TTC549 (cell line): ENCODE measurements around the gene ADAMTS17.

Experiments
- FAIRE-seq: peaks from 2 replicates; lab custom pipeline; 2012; peaks lifted over from hg19 to GRCh38; lab: Jason Lieb, UNC

Gene ADAMTS17

DNA sequence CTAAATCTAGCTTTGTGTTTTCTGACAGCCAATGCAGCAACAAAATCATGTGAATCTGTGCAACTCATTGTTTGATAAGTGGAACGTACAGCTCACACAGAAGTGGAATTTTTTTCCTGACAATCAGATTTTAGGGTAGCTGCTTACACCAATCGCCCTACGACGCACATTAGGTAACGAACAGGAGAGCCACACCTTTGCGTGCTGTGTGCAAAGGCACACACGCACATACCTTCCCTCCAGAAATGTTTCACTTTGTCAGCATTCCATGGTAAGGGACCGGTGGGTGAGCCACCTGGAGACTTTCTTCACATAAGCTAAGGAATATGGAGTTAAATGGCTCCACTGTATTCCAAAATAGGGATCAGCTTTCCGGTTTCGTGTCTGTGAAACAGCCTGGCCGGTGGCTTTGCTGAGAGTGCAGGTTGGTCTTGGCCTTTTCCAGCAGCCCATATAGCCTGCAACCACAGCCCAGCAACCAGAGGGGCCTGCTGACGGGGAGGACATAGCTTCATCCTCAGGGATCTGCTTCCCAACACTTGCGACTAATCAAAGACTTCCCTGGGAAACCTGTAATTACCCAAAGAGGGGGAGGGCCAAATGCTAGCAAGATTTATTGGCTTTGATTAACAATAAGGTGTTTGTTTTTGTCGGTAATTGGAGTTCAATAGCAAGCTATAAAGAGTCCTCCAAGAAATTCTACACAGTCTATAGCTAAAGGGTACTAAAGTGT is 145.3 kb downstream of the ADAMTS17 start:
- no peak for FAIRE-seq

GRCh38 chr15:100194996-100195395 is 146.8 kb downstream of the ADAMTS17 start:
- no peak for FAIRE-seq

GRCh38 chr15:100193277-100193860 is 148.4 kb downstream of the ADAMTS17 start:
- FAIRE-seq: no peak

GRCh38 chr15:100192097-100193080 is 149.4 kb downstream of the ADAMTS17 start:
- no peak for FAIRE-seq

GRCh38 chr15:100191161-100191560 is 150.6 kb downstream of the ADAMTS17 start:
- no peak for FAIRE-seq

DNA sequence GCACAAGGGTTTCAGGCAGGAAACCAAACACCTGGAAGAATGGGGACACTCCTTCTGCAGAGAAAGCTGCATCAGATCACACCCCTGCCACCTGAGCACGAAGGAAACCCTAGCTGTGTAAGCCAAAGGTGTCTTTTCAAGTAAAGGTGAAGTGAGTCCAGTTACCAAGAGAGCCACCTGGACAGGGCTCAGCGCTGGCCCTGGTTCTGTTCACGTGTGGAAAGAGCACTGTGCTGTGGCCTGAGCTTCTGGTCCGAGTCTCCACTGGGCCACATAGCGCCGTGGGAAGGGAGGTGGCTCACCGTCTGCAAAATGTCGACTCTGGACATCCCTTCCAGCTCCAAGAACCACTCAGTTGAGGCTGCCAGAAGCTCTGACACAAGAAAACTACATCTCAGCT is 151.1 kb downstream of the ADAMTS17 start:
- no peak for FAIRE-seq

DNA sequence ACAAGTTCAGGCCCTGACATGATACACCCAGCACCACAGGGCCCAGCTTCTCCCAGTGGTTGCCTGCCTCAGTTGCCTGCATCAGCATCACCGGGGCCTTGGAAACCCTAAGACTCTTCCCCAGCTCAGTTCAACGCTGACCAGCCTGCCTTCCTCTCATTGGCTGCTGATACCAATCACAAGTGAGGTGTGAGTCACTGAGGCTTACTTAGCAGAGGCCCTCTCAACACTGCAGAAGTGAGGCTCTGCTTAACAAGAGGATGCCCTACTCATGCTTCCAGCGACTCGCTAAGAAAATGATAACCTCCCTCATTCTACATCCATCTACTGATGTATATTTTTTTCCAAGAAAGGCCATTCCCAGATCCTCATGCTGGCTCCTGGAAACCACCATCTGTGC is 151.9 kb downstream of the ADAMTS17 start:
- no peak for FAIRE-seq

- no peak for FAIRE-seq
Measured at GRCh38 chr15:100189319-100189718, 152.5 kb downstream of the ADAMTS17 start.

DNA sequence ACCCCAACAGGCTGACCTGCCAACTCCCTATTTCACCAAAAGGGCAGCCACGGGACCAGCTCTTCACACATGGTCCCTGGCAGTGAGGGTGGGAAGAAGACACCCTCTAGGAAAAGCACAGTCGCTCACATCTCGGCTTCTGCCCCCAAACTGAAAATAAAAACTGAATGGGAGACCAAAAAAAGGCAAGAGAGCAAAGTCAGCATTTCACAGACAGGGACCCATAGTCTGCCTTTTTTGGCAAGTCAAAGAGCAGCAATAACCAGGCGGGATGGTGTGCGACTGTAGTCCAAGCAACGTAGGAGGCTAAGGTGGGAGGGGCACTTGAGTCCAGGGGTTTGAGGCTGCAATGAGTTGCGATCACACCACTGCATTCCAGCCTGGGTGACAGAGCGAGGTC is 154.1 kb downstream of the ADAMTS17 start:
- FAIRE-seq: no peak

DNA sequence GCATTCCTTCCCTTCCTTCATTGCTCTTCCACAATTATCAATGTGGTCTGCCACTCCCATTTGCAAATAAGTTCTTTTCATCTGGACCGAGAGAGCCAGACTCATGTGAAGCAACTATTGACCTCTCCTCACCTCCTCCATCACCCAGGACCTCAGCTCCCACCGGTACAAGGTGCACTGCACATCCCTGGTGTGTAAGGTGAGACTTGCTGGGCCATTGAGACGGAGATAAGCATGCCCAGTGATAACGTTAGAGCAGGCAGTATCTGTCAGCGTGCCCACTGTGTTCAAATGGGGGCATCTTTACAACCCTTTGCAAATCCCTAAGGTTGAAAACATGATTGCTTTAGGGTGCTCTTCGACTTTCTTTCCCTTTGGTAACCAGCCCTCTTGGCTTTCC is 154.8 kb downstream of the ADAMTS17 start:
- FAIRE-seq: no peak

- no peak for FAIRE-seq
Measured at GRCh38 chr15:100186366-100186765, 155.4 kb downstream of the ADAMTS17 start.

GRCh38 chr15:100183921-100184495 is 157.8 kb downstream of the ADAMTS17 start:
- no peak for FAIRE-seq

GRCh38 chr15:100180921-100181320 is 160.9 kb downstream of the ADAMTS17 start:
- no peak for FAIRE-seq

- FAIRE-seq: no peak
Measured at GRCh38 chr15:100175406-100176114, 166.2 kb downstream of the ADAMTS17 start.

GRCh38 chr15:100174904-100175275 is 166.9 kb downstream of the ADAMTS17 start:
- no peak for FAIRE-seq

GRCh38 chr15:100174159-100174903 is 167.4 kb downstream of the ADAMTS17 start:
- no peak for FAIRE-seq

DNA sequence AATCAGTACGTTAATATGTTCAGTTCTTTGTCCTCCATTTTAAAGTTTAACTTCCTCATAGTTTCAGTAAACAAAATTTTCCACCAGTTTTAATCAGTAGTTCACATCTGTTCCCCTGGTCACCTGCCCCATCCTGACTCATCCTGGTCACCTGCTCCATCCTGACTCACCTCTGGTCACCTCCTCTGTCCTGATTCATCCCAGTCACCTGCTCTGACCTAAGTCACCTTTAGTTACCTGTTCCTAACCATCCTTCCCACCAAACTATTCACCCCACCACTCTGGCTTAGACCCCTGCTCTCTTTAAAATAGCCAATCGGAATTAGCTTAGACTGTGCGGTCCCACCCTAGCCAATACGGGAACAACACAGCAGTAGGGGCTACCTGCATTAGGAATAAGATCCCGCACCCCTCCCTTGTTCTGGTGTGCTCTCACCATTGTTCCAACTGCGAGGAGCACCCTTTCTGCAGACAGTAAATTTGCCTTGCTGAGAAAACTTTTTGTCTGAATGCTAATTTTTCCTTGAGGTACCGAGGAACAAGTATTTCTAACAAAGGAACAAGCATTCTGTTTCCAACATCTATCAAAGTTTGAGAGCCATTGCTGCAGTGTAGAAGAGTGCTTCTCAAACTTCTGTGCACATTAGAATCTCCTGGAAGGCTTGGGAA is 169.3 kb downstream of the ADAMTS17 start:
- no peak for FAIRE-seq

DNA sequence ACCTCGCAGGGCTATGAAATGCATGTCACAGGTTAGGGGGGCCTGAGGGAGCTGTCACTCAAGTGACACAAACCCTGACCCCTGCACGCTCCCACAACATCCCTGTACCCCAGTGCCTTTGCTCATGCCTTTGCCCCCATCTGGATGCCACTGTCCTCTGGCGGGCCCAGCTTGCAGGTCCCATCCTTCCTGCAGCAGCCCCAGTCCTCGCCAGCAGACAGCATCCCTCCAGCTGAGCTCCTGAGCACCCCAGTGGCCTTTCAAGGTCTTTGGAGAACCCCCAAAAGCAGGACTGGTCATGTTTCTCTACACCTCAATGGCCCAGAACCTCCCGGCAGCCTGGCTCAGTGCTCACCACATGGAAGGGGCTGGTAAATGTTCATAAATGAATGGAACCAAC is 170.4 kb downstream of the ADAMTS17 start:
- no peak for FAIRE-seq

- no peak for FAIRE-seq
Measured at GRCh38 chr15:100170291-100171210, 171.2 kb downstream of the ADAMTS17 start.
